Activated CD4-positive, alpha-beta memory T cell treated with anti-CD3 and anti-CD28 coated beads, Interleukin-2, amount 10 ng/mL, durations not matched to agents 7 days and 5 days (primary cell): Measurements from ENCODE around the gene GRIN1. TPM values are rescaled to one million over a fixed set of nuclear protein-coding genes. Genes with fewer than 3 reads are reported as not detected.

Source experiments
- CTCF ChIA-PET: fragments of 350-600 bp; sonication (Branson Sonifier 250); formaldehyde crosslinking; loops from one replicate; lab custom pipeline; 2021; ENCODE audit warnings: antibody characterized with exemption, inconsistent platforms; lab: Charles Lee
- POLR2A ChIA-PET: fragments of 350-600 bp; sonication (Branson Sonifier 250); formaldehyde crosslinking; loops from one replicate; lab custom pipeline; 2021; ENCODE audit warnings: antibody characterized with exemption; lab: Charles Lee
- DNase-seq: peaks from one replicate; pipeline ENCODE4 v3.0.0-alpha.2; 2020
- H3K27ac Mint-ChIP-seq: one replicate; pipeline ENCODE4 v1.8.0; 2021; ENCODE audit warnings: mild to moderate bottlenecking, mixed read lengths
- H3K27me3 Mint-ChIP-seq: one replicate; pipeline ENCODE4 v1.8.0; 2021; ENCODE audit warnings: mixed read lengths
- H3K36me3 Mint-ChIP-seq: one replicate; pipeline ENCODE4 v1.8.0; 2021; ENCODE audit warnings: low read depth, mixed read lengths
- H3K4me1 Mint-ChIP-seq: one replicate; pipeline ENCODE4 v1.8.0; 2021; ENCODE audit warnings: mixed read lengths
- H3K4me3 Mint-ChIP-seq: one replicate; pipeline ENCODE4 v1.8.0; 2021; ENCODE audit warnings: mild to moderate bottlenecking, mixed read lengths
- H3K9me3 Mint-ChIP-seq: one replicate; pipeline ENCODE4 v1.8.0; 2021; ENCODE audit warnings: mixed read lengths
- total RNA-seq, 2 experiments: library from RNA; stranded (reverse); gene quantifications; one replicate each; pipeline ENCODE4 v1.2.3, GENCODE V29; 2021

The GRIN1 gene
- total RNA-seq, 2 experiments from 2014 or later: 0.40 to 0.43 TPM

GRCh38 chr9:137136881-137137607, 1.9 kb upstream of the GRIN1 start:
- ChIA-PET CTCF (no interaction called here), POLR2A (no interaction called here)
- H3K4me1 Mint-ChIP-seq: peaks cover 5% of the 10 kb centered on the region
- no peaks in the 10 kb centered on the region for H3K36me3 Mint-ChIP-seq
- peaks cover 46% of the 10 kb centered on the region for H3K27me3 Mint-ChIP-seq
- no peaks in the 10 kb centered on the region for H3K9me3 Mint-ChIP-seq
- no peak overlapping the region for H3K4me3 Mint-ChIP-seq
- H3K27ac Mint-ChIP-seq: no peak overlapping the region
- no peak for DNase-seq

- CTCF ChIA-PET: no interaction called here
- Mint-ChIP-seq H3K27me3 (peaks cover 49% of the 10 kb centered on the region), H3K27ac (no peak overlapping the region), H3K4me3 (no peak overlapping the region), H3K4me1 (peaks cover 5% of the 10 kb centered on the region), H3K36me3 (no peaks in the 10 kb centered on the region), H3K9me3 (no peaks in the 10 kb centered on the region)
- no peak for DNase-seq
- POLR2A ChIA-PET: interaction anchor here (0.6 to 1.9 kb wide), 2 partner anchors 9 to 86 kb away, joined by 3 to 12 read pairs; no protein-coding TSS in a partner anchor
Observed at GRCh38 chr9:137138058-137138721, 764 bp upstream of the GRIN1 start.

GRCh38 chr9:137139468-137140150, 655 bp downstream of the GRIN1 start:
- POLR2A ChIA-PET: interaction anchor here (1.3 to 1.9 kb wide), 2 partner anchors 10 to 49 kb away, joined by 4 to 12 read pairs; partner anchors contain the start of gene SSNA1
- DNase-seq: no peak
- peaks cover 5% of the 10 kb centered on the region for H3K4me1 Mint-ChIP-seq
- H3K27me3 Mint-ChIP-seq: peaks cover 49% of the 10 kb centered on the region
- no peaks in the 10 kb centered on the region for H3K9me3 Mint-ChIP-seq
- no peaks in the 10 kb centered on the region for H3K36me3 Mint-ChIP-seq
- CTCF ChIA-PET: no interaction called here
- H3K27ac Mint-ChIP-seq: no peak overlapping the region
- H3K4me3 Mint-ChIP-seq: no peak overlapping the region

GRCh38 chr9:137140151-137141012, 1.4 kb downstream of the GRIN1 start:
- H3K27me3 Mint-ChIP-seq: peaks cover 47% of the 10 kb centered on the region
- H3K4me3 Mint-ChIP-seq: no peak overlapping the region
- ChIA-PET CTCF (no interaction called here), POLR2A (interaction anchor here (1.3 to 1.9 kb wide), 2 partner anchors 11 to 49 kb away, joined by 4 to 12 read pairs; partner anchors contain the start of gene SSNA1)
- DNase-seq: no peak
- H3K4me1 Mint-ChIP-seq: peaks cover 5% of the 10 kb centered on the region
- H3K36me3 Mint-ChIP-seq: no peaks in the 10 kb centered on the region
- H3K27ac Mint-ChIP-seq: no peak overlapping the region
- no peaks in the 10 kb centered on the region for H3K9me3 Mint-ChIP-seq

- Mint-ChIP-seq H3K4me1 (peaks cover 5% of the 10 kb centered on the region), H3K9me3 (no peaks in the 10 kb centered on the region), H3K27ac (no peak overlapping the region), H3K4me3 (no peak overlapping the region), H3K27me3 (peaks cover 43% of the 10 kb centered on the region), H3K36me3 (no peaks in the 10 kb centered on the region)
- DNase-seq: no peak
- CTCF ChIA-PET: no interaction called here
- POLR2A ChIA-PET: no interaction called here
Observed at GRCh38 chr9:137141050-137141810, 2.3 kb downstream of the GRIN1 start.

- DNase-seq: no peak
- Mint-ChIP-seq H3K36me3 (no peaks in the 10 kb centered on the region), H3K9me3 (no peaks in the 10 kb centered on the region), H3K27ac (no peak overlapping the region), H3K4me1 (peaks cover 5% of the 10 kb centered on the region), H3K4me3 (no peak overlapping the region), H3K27me3 (peaks cover 41% of the 10 kb centered on the region)
- POLR2A ChIA-PET: no interaction called here
- CTCF ChIA-PET: no interaction called here
Observed at GRCh38 chr9:137141976-137142936, 3.3 kb downstream of the GRIN1 start.

- Mint-ChIP-seq H3K27ac (no peak overlapping the region), H3K27me3 (peaks cover 29% of the 10 kb centered on the region), H3K9me3 (no peaks in the 10 kb centered on the region), H3K4me1 (peaks cover 3% of the 10 kb centered on the region), H3K4me3 (no peak overlapping the region), H3K36me3 (no peaks in the 10 kb centered on the region)
- ChIA-PET POLR2A (no interaction called here), CTCF (interaction anchor here (1.0 kb wide), 1 partner anchor 14 kb away, joined by 3 read pairs; no protein-coding TSS in a partner anchor)
- DNase-seq: no peak
Observed at GRCh38 chr9:137143459-137143858, 4.5 kb downstream of the GRIN1 start.

- Mint-ChIP-seq H3K4me1 (peaks cover 3% of the 10 kb centered on the region), H3K9me3 (no peaks in the 10 kb centered on the region), H3K27ac (no peak overlapping the region), H3K27me3 (peaks cover 9% of the 10 kb centered on the region), H3K4me3 (no peak overlapping the region), H3K36me3 (no peaks in the 10 kb centered on the region)
- CTCF ChIA-PET: no interaction called here
- POLR2A ChIA-PET: no interaction called here
- no peak for DNase-seq
Observed at GRCh38 chr9:137145731-137146526, 7.0 kb downstream of the GRIN1 start.

- Mint-ChIP-seq H3K27ac (no peak overlapping the region), H3K9me3 (no peaks in the 10 kb centered on the region), H3K4me1 (peaks cover 3% of the 10 kb centered on the region), H3K36me3 (no peaks in the 10 kb centered on the region), H3K4me3 (no peak overlapping the region), H3K27me3 (peaks cover 7% of the 10 kb centered on the region)
- ChIA-PET CTCF (no interaction called here), POLR2A (no interaction called here)
- no peak for DNase-seq
Observed at GRCh38 chr9:137146527-137146918, 7.6 kb downstream of the GRIN1 start.

- H3K4me3 Mint-ChIP-seq: no peak overlapping the region
- H3K4me1 Mint-ChIP-seq: peaks cover 3% of the 10 kb centered on the region
- CTCF ChIA-PET: no interaction called here
- H3K9me3 Mint-ChIP-seq: no peaks in the 10 kb centered on the region
- no peak for DNase-seq
- H3K27me3 Mint-ChIP-seq: peaks cover 3% of the 10 kb centered on the region
- POLR2A ChIA-PET: no interaction called here
- H3K27ac Mint-ChIP-seq: no peak overlapping the region
- no peaks in the 10 kb centered on the region for H3K36me3 Mint-ChIP-seq
Observed at GRCh38 chr9:137147091-137147792, 8.3 kb downstream of the GRIN1 start.
